GM12873 (cell line): ENCODE results near the gene BRSK2.

Source experiments
- TF ChIP-seq, protein P1 (sequence below): IDR thresholded peaks from 2 replicates; pipeline ENCODE4 v1.5.1; 2012; ENCODE audit warnings: low read depth, mild to moderate bottlenecking, moderate library complexity, low read length, control low read depth; ENCODE audit not compliant: insufficient read depth; ENCODE audit errors: missing control alignments

The BRSK2 gene

DNA sequence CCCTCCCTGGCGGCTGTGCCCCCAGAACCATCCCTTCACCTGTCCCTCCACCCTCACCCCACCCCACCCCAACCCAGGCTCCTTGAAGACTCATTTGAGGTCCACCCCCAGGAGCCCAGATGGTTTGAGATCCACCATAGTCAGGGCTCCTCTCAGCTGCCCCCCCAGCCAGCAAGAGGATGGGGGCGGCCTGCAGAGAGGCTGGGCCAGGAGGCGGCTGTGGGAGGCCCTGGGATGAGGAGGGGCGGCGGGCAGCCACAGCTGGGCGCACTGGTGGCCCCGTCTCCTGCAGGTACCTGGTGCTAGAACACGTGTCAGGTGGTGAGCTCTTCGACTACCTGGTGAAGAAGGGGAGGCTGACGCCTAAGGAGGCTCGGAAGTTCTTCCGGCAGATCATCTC lies 50.8 kb downstream of the BRSK2 start:
- TF ChIP-seq, protein P1, sequence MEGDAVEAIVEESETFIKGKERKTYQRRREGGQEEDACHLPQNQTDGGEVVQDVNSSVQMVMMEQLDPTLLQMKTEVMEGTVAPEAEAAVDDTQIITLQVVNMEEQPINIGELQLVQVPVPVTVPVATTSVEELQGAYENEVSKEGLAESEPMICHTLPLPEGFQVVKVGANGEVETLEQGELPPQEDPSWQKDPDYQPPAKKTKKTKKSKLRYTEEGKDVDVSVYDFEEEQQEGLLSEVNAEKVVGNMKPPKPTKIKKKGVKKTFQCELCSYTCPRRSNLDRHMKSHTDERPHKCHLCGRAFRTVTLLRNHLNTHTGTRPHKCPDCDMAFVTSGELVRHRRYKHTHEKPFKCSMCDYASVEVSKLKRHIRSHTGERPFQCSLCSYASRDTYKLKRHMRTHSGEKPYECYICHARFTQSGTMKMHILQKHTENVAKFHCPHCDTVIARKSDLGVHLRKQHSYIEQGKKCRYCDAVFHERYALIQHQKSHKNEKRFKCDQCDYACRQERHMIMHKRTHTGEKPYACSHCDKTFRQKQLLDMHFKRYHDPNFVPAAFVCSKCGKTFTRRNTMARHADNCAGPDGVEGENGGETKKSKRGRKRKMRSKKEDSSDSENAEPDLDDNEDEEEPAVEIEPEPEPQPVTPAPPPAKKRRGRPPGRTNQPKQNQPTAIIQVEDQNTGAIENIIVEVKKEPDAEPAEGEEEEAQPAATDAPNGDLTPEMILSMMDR = no peak

DNA sequence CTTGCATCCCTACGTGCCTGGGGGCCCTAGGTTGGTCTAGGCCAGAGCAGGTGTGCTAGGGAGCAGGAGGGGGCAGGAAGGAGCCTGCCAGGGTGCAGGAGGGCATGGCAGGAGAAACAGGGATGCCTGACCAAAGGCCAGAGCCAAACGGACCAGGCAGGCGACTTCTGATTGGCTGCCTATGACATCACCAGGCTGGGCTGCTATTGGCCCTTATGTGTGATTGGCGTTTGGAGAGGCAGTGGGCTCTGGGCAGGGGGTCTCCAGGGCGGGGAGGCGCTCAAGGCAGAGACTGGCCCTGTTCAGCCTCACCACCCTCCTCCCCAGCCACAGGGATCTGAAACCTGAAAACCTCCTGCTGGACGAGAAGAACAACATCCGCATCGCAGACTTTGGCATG lies 52.4 kb downstream of the BRSK2 start:
- TF ChIP-seq, protein P1 = no peak

DNA sequence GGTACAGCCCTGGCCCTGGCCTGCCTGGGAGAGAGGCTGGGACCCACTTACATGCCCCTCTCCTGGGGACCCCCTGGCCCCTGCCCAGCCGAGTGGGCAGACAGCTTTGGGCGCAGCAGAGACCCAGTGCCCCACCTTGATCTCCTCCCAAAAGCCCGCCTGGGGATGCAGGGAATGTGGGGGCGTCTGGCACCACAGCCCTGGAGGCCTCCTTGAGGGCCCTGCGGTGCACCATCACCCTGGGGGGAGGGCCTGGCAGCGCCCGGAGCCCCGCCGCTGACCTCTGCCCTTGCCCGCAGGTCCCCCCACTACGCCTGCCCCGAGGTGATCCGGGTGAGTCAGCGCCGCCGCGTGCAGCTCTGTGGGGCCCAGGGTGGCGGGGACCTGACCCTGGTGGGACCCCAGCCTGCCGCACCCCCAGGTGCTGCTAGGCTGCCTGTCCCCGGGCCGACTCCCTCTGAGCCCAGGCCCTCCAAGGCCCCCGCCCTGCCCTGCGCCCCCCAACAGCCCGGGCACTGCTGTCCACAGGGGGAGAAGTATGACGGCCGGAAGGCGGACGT lies 53.2 kb downstream of the BRSK2 start:
- TF ChIP-seq, protein P1 = no peak

DNA sequence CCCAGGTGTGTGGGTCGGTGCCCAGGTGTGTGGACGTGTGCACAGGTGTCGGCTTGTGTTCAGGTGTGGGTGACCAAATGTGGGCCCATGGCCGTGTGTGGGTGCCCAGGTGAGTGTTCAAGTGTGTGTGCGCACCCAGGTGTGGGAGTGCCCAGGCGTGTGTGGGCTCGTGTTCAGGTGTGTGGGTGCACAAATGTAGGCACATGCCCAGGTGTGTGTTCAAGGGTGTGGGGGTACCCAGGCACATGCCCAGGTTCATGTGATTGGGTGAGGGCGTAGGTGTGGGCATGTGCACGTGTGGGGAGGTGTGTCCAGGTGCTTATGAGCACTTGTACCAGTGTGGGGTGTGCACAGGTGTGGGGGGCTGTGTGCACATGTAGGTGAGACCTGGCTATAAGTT lies 54.0 kb downstream of the BRSK2 start:
- TF ChIP-seq, protein P1 = no peak

DNA sequence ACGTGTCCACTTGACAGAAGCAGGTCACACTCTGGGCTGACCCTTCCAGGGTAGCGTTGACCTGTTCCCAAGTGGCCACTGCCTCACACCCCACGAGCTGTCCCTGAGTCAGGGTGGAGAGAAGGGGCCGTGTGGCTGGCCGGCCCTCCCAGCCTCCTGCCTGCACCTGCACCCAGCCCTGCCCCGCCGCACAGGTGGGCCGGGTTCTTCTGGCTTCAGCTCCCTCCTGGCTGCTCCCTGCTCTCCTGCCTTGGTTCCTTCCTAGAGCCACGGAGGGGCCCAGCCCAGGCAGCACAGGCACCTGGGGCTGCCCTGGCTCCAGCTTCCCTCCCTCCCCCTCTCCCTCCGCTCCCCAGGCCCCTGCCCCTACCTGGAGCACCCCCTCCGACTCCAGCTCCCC lies 54.6 kb downstream of the BRSK2 start:
- TF ChIP-seq, protein P1 = no peak

DNA sequence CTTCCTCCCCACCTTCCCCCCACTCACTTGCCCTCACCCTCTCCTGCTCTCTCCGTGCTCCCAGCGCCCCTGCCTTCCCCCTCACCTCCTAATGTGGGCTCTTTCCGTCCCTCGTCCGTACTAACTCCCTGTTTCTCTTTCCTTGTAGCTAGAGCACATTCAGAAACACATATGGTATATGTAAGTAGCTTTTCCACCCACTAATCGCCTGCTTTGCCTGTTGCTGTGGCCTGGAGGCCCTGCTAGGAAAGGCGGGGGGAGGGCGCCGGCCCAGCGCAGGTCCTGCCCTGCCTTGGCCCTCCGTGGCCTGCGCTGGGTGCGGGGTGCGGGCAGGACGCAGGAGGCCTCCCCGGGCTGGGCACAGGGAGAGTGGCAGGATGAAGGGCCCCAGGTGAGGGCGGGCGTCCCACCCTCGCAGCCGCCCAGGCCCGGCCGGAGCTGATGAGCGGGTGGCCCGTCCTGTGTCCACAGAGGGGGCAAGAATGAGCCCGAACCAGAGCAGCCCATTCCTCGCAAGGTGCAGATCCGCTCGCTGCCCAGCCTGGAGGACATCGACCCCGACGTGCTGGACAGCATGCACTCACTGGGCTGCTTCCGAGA lies 55.2 kb downstream of the BRSK2 start:
- TF ChIP-seq, protein P1 = no peak

DNA sequence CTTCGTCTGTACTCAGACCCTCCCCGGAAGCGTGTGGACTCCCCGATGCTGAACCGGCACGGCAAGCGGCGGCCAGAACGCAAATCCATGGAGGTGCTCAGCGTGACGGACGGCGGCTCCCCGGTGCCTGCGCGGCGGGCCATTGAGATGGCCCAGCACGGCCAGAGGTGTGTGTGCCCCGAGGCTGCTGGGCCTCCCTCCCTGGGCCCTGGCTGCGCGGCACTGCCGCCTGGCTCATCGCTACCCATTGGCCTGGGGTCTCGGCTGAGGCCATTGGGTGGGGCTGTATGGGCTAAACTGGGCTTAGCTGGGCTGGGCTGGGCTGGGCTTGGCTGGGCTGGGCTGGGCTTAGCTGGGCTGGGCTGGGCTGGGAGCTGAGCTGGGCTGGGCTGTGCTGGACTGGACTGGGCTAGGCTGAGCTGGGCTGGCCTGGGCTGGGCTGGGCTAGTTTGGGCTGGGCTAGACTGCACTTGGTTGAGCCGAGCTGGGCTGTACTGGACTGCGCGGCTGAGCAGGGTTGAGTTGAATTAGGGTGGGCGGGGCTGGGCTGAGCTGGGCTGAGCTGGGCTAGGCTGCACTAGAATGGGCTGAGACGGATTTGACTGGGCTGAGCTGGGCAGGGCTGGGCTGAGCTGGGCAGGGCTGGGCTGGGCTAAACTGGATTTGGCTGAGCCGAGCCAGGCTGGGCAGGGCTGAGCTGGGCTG lies 56.2 kb downstream of the BRSK2 start:
- TF ChIP-seq, protein P1 = no peak
